K562 (cell line): Measurements from ENCODE around the gene KCND2. TPM values are rescaled to one million over a fixed set of nuclear protein-coding genes. Genes with fewer than 3 reads are reported as not detected.

Source experiments
- E2F5 ChIP-seq: sonication (generic); formaldehyde crosslinking; IDR thresholded peaks from 2 replicates; pipeline ENCODE4 v1.8.0; 2022; ENCODE audit warnings: mild to moderate bottlenecking, missing genetic modification reagents
- HES1 ChIP-seq: fragments of 450-650 bp; IDR thresholded peaks from 2 replicates; pipeline ENCODE4 v1.6.1; 2016; ENCODE audit warnings: low read depth, mild to moderate bottlenecking, moderate library complexity
- IRF9 ChIP-seq: fragments of 450-650 bp; IDR thresholded peaks from 2 replicates; pipeline ENCODE4 v1.6.1; 2016; ENCODE audit warnings: missing biosample characterization, missing genetic modification characterization
- KLF16 ChIP-seq: IDR thresholded peaks from 2 replicates; pipeline ENCODE4 v1.6.1; 2016; ENCODE audit warnings: antibody characterized with exemption
- REST ChIP-seq, 2 experiments: fragments of 450-650 bp; formaldehyde crosslinking in 1 of 2; IDR thresholded peaks; 2 replicates each; pipeline versions ENCODE4 v1.4.0 to v1.6.1; 2014 to 2020; ENCODE audit warnings: mild to moderate bottlenecking in 2 of 2, borderline replicate concordance in 1 of 2, low read depth in 1 of 2
- UBTF ChIP-seq, 2 experiments: IDR thresholded peaks; 2 replicates each; pipeline ENCODE4 v1.6.1; 2012; ENCODE audit warnings: improper control_type of control experiment in 2 of 2, low read depth in 2 of 2, low read length in 2 of 2, borderline replicate concordance in 1 of 2
- ZNF76 ChIP-seq: fragments of 250-450 bp; sonication (Bioruptor Pico); IDR thresholded peaks from 2 replicates; pipeline ENCODE4 v1.4.0; 2020; ENCODE audit warnings: mild to moderate bottlenecking, moderate library complexity, borderline replicate concordance
- polyA plus RNA-seq, 8 experiments: library from polyadenylated mRNA; depleted of rRNA in 4 of 8; stranded (reverse) in 5 of 8; unstranded in 3 of 8; fragments of >200 nt; fragmentation: Nextera tagmentation in 2 of 8; fragmentation: Illumina TruSeq in 1 of 8; extraction: Ambion mirVana in 2 of 8; extraction: Trizol in 1 of 8; gene quantifications; 2 replicates each; pipeline versions ENCODE4 v1.2.1 to v1.2.3, GENCODE V29; 2011 to 2014; ENCODE audit warnings: inconsistent platforms in 1 of 8, missing spikeins in 1 of 8
- total RNA-seq, 7 experiments: library from RNA; depleted of rRNA in 6 of 7; stranded (reverse); fragments of >200 nt in 6 of 7; fragmentation: Illumina TruSeq in 2 of 7; extraction: Trizol in 2 of 7; gene quantifications; 2 replicates each; pipeline versions ENCODE4 v1.2.1 to v1.2.3, GENCODE V29; 2011 to 2021; ENCODE audit warnings: low replicate concordance in 1 of 7

The KCND2 gene
- total and polyA plus RNA-seq, 9 of the 15 experiments (the other 6 are each of a cell fraction or from before 2014, with no cell fraction given), result 0.03 to 0.12 TPM; not detected in 7

GRCh38 chr7:120792091-120792860 is 519.3 kb downstream of the KCND2 start (continued):
- TF ChIP-seq E2F5 (CRISPR knock-in tag) (0 out of 2 replicates have a peak, but pooled peaks have one; percentile 28), REST (IDR thresholded peaks at IDR 0.05; ENCODE audit: borderline replicate concordance) (peak; percentile 71; the same call in 1 of the 2 replicates), REST (CRISPR knock-in tag; IDR thresholded peaks at IDR 0.05; ENCODE audit: low read depth) (no peak), HES1 (no peak), UBTF (IDR thresholded peaks at IDR 0.05; ENCODE audit: borderline replicate concordance in 1 of 2, low read depth in 2 of 2, low read length in 2 of 2) (0 out of 4 replicates have a peak, but pooled peaks of 1 of the 2 experiments have one; percentile 34), KLF16 (peak; percentile 32; the same call in 1 of the 2 replicates), ZNF76 (CRISPR knock-in tag) (no peak), IRF9 (tag) (no peak)
